Adrenal gland (tissue), 12 donors: ENCODE data around the gene MTX2. TPM values are rescaled to one million over a fixed set of nuclear protein-coding genes. Genes with fewer than 3 reads are reported as not detected.

ENCODE experiments used
- DNase-seq, 7 donors: peaks; one replicate each; pipeline ENCODE4 v3.0.0-alpha.2; 2019 to 2020
- H3K27ac ChIP-seq, 5 donors: fragments of 200-600 bp; sonication (generic) in 4 of 5; 1 replicate in 3 of 5; 2 replicates in 2 of 5; pipeline versions ENCODE4 v1.5.1 to v1.8.0; 2016 to 2020; ENCODE audit warnings: mild to moderate bottlenecking in 1 of 5
- H3K27me3 ChIP-seq: fragments of 200-600 bp; 2 replicates; pipeline ENCODE4 v1.8.0; 2021
- H3K36me3 ChIP-seq, 2 donors: fragments of 200-600 bp; replicated peaks in 1 of 2; 1 replicate in 1 of 2; 2 replicates in 1 of 2; pipeline versions ENCODE4 v1.5.1 to v1.8.0; 2018 to 2022
- H3K4me1 ChIP-seq, 2 donors: fragments of 200-600 bp; replicated peaks in 1 of 2; 1 replicate in 1 of 2; 2 replicates in 1 of 2; pipeline versions ENCODE4 v1.5.1 to v1.8.0; 2018 to 2021
- H3K4me3 ChIP-seq, 4 donors: fragments of 200-600 bp; sonication (generic) in 3 of 4; one replicate each; pipeline ENCODE4 v1.5.1; 2016 to 2018
- H3K9me3 ChIP-seq, 3 donors: fragments of 200-600 bp; sonication (generic) in 1 of 3; replicated peaks in 1 of 3; 1 replicate in 2 of 3; 2 replicates in 1 of 3; pipeline versions ENCODE4 v1.5.1 to v1.8.0; 2016 to 2021
- POLR2A ChIP-seq, 2 donors: fragments of 450-650 bp; IDR thresholded peaks; one replicate each; pipeline ENCODE4 v1.6.1; 2017; ENCODE audit warnings: antibody characterized with exemption in 2 of 2, mild to moderate bottlenecking in 2 of 2, moderate library complexity in 1 of 2
- WGBS, 4 donors: extraction: QIAGEN DNeasy Blood & Tissue Kit in 2 of 4; methylation state at CpG; one replicate each; pipeline versions ENCODE4 v1.1.5 to v1.1.7; 2013 to 2017; 5-methylcytosine and 5-hydroxymethylcytosine counted together
- intact Hi-C, 2 donors: fragments of 100-400 bp; cut with DNase I; formaldehyde crosslinking; loops; one replicate each; pipeline versions ENCODE4 v1.14.1 to v1.15.0; 2022 to 2023
- polyA plus RNA-seq, 3 donors: library from polyadenylated mRNA; stranded (reverse); fragments of 200-250 nt in 2 of 3; fragments of 350-450 nt in 1 of 3; fragmentation: Illumina TruSeq in 1 of 3; extraction: RNeasy Lipid Tissue Mini Kit (QIAGEN cat#74804) in 1 of 3; gene quantifications; one replicate each; pipeline ENCODE4 v1.2.3, GENCODE V29; 2013 to 2014
- total RNA-seq, 9 donors: library from RNA; depleted of rRNA in 4 of 9; stranded (reverse); fragments of >200 nt in 4 of 9; fragments of 120-200 nt in 1 of 9; fragmentation: NEBNext Ultra II Directional in 1 of 9; extraction: Animal tissue kit (Norgen Biotek cat#: 25700) in 1 of 9; gene quantifications; one replicate each; pipeline versions ENCODE4 v1.1.0 to v1.2.4, GENCODE V29; 2013 to 2023
- TF ChIP-seq, protein P1 (sequence below), 6 experiments: fragments of 450-650 bp in 4 of 6; fragments of 200-600 bp in 2 of 6; sonication (generic) in 1 of 6; IDR thresholded peaks; 1 replicate in 5 of 6; 2 replicates in 1 of 6; pipeline versions ENCODE4 v1.5.1 to v1.8.0; 2016 to 2021; ENCODE audit warnings: antibody characterized with exemption in 6 of 6, mild to moderate bottlenecking in 2 of 6, moderate library complexity in 1 of 6
- donor health status: healthy with polysubstance abuse.
- donor health status: Bipolar disorder and iron deficiency.
- donor health status: DM: yes; HTN: yes; CAD: no.
- donor health status: DM: no; HTN: no; CAD: no.
- donor health status: DM: no; HTN: no; CAD: no.
- donor health status: DM: yes; HTN: yes; CAD: no.

Gene MTX2
- total and polyA plus RNA-seq, 12 donors, result 21.2 to 79.4 (median 38.2) TPM

DNA sequence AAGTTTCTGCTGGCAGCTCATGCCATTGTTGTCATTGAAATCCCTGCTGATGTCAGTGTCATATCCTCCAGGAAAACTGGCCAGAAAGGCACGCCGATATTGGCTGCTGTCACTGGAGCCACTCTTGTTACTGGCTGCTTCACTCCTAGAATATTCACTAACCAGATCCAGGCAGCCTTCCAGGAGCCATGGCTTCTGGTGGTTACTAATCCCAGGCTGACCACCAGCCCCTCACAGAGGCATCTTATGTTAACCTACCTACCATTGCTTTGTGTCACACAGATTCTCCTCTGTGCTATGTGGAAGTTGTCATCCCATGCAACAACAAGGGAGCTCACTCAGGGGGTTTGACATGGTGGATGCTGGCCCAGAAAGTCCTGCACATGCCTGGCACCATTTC, 27.0 kb upstream of the MTX2 start:
- TF ChIP-seq, protein P1, sequence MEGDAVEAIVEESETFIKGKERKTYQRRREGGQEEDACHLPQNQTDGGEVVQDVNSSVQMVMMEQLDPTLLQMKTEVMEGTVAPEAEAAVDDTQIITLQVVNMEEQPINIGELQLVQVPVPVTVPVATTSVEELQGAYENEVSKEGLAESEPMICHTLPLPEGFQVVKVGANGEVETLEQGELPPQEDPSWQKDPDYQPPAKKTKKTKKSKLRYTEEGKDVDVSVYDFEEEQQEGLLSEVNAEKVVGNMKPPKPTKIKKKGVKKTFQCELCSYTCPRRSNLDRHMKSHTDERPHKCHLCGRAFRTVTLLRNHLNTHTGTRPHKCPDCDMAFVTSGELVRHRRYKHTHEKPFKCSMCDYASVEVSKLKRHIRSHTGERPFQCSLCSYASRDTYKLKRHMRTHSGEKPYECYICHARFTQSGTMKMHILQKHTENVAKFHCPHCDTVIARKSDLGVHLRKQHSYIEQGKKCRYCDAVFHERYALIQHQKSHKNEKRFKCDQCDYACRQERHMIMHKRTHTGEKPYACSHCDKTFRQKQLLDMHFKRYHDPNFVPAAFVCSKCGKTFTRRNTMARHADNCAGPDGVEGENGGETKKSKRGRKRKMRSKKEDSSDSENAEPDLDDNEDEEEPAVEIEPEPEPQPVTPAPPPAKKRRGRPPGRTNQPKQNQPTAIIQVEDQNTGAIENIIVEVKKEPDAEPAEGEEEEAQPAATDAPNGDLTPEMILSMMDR (IDR thresholded peaks at IDR 0.05), result no peak
- TF ChIP-seq POLR2A (IDR thresholded peaks at IDR 0.05), result no peak
- no peaks in the 10 kb centered on the region for H3K9me3 ChIP-seq
- WGBS, 4 donors, result 68 to 79% (median 74%) methylated on average over 2 of the region's 2 CpGs; no CpG with 5 or more reads in 1 of the 4 donors

DNA sequence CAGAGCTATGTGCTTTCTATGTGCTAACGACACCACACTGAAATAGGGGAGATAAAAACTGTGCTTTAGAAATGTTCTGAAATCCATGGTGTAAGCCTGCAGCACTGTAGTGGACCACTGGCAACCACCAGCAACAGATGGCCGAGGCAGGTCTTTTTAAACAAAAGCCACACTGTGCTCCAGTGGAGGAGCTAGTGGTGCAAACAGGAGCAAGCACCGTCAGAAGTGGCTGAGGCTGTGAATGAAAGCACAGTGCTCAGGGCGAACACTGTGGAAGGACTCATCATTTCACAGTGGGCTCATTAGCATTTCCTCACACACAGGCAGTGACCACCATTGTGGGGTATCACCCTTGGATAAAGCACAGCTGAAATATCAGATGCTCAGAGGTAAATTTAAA, 22.9 kb upstream of the MTX2 start:
- H3K27ac ChIP-seq, result no peak overlapping the region
- intact Hi-C loops, result no loop called here
- DNase-seq, result no peak
- no peaks in the 10 kb centered on the region for H3K27me3 ChIP-seq
- no peaks in the 10 kb centered on the region for H3K36me3 ChIP-seq
- 75 to 84% (median 80%) methylated on average over 4 of the region's 4 CpGs for WGBS, 4 donors
- no peaks in the 10 kb centered on the region for H3K4me1 ChIP-seq
- no peaks in the 10 kb centered on the region for H3K9me3 ChIP-seq
- no peak overlapping the region for H3K4me3 ChIP-seq
- TF ChIP-seq, protein P1 (IDR thresholded peaks at IDR 0.05), result no peak
- TF ChIP-seq POLR2A (IDR thresholded peaks at IDR 0.05), result no peak

More for the DNA sequence above, 27.0 kb upstream of the MTX2 start:
- DNase-seq, result no peak
- Histone ChIP-seq H3K4me3 (no peak overlapping the region), H3K4me1 (peaks cover 0 to 5% of the 10 kb centered on the region in 2 donors), H3K36me3 (no peaks in the 10 kb centered on the region), H3K27me3 (no peaks in the 10 kb centered on the region), H3K27ac (no peak overlapping the region)
- intact Hi-C loops, result no loop called here

DNA sequence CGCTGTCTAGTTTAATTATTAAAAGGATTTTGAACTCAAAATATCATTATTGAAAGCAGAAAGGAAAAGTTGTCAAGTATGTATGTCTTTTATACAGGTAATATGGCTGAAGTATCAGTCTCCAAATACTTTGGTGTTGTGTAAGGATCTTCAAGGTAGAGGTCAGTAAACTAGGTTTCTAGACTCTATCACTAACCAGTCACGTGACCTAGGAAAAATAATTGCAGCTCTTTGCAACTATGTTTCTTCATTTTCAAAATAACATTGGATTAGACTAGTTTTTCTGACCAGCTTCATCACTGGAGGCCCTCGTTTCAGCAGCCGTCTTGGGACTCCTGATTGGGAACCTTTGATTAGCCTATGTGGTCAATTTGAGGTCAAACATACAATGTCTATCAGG, 21.4 kb upstream of the MTX2 start:
- H3K27me3 ChIP-seq, result no peaks in the 10 kb centered on the region
- H3K27ac ChIP-seq, result no peak overlapping the region
- no peaks in the 10 kb centered on the region for H3K4me1 ChIP-seq
- intact Hi-C loops, result no loop called here
- H3K4me3 ChIP-seq, result no peak overlapping the region
- TF ChIP-seq, protein P1 (IDR thresholded peaks at IDR 0.05), result no peak
- TF ChIP-seq POLR2A (IDR thresholded peaks at IDR 0.05), result no peak
- H3K9me3 ChIP-seq, result no peaks in the 10 kb centered on the region
- WGBS, 4 donors, result 67 to 90% (median 76%) methylated on average over 4 of the region's 4 CpGs
- no peak for DNase-seq
- no peaks in the 10 kb centered on the region for H3K36me3 ChIP-seq

DNA sequence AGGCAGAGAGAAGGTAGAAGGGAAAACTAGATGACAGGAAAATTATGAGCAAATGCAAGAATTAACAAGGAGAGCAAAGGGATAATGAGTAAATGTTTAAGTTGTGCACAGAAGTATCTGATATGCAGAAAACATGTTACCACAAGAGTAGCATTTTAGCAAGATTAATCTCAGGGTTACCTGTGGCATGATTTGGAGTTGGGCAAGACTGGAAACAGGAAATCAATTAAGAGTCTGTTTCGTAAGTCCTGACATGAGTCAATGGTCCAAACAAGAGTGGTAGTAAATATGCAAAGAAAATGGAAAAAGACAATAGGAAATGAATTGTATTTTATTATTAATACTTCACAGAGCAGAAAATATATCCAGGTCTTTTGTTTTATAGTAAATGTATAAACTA, 17.3 kb upstream of the MTX2 start:
- H3K27me3 ChIP-seq, result no peaks in the 10 kb centered on the region
- no peak for TF ChIP-seq POLR2A (IDR thresholded peaks at IDR 0.05)
- TF ChIP-seq, protein P1 (IDR thresholded peaks at IDR 0.05), result no peak
- no peak overlapping the region for H3K27ac ChIP-seq
- no peaks in the 10 kb centered on the region for H3K9me3 ChIP-seq
- no peaks in the 10 kb centered on the region for H3K36me3 ChIP-seq
- no peak for DNase-seq
- intact Hi-C loops, result no loop called here
- H3K4me3 ChIP-seq, result no peak overlapping the region
- 34 to 75% (median 50%) methylated on average over 1 of the region's 1 CpG for WGBS, 4 donors
- no peaks in the 10 kb centered on the region for H3K4me1 ChIP-seq
